Measurements from ENCODE around the gene RTN1. TPM values are rescaled to one million over a fixed set of nuclear protein-coding genes. Genes with fewer than 3 reads are reported as not detected.

The RTN1 gene
- total and polyA plus RNA-seq, 3 donors from 2014 or later, result 8.2 to 11.1 (median 10.9) TPM

DNA sequence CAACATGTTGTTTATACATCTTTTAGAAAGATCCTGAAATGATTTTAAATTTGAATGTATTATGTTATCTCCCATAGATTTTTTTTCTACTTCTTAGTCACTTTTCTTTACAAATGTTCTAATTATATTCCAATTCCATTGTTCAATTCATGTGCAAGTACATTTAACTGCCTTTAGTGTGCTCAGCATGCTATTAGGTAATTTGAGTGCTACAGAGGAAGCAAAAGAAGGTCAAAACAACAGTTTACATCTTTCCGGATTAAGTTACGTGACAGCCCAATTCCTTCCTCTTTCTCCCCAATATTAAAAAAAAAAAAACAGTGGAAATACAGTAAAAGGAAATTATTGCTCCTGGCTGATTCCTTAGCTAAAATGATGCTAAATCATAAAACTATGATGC is 98.3 kb downstream of the RTN1 start:
- Histone ChIP-seq H3K27me3 (no peaks in the 10 kb centered on the region), H3K27ac (no peak overlapping the region), H3K9me3 (no peaks in the 10 kb centered on the region), H3K36me3 (ENCODE audit: low read depth, missing control alignments) (no peaks in the 10 kb centered on the region), H3K4me3 (no peak overlapping the region), H3K4me1 (no peaks in the 10 kb centered on the region)
- intact Hi-C loops (cut with DNase I; ENCODE audit: low total_unique reads), result no loop called here
- no peak for DNase-seq
- TF ChIP-seq, protein P1, sequence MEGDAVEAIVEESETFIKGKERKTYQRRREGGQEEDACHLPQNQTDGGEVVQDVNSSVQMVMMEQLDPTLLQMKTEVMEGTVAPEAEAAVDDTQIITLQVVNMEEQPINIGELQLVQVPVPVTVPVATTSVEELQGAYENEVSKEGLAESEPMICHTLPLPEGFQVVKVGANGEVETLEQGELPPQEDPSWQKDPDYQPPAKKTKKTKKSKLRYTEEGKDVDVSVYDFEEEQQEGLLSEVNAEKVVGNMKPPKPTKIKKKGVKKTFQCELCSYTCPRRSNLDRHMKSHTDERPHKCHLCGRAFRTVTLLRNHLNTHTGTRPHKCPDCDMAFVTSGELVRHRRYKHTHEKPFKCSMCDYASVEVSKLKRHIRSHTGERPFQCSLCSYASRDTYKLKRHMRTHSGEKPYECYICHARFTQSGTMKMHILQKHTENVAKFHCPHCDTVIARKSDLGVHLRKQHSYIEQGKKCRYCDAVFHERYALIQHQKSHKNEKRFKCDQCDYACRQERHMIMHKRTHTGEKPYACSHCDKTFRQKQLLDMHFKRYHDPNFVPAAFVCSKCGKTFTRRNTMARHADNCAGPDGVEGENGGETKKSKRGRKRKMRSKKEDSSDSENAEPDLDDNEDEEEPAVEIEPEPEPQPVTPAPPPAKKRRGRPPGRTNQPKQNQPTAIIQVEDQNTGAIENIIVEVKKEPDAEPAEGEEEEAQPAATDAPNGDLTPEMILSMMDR (IDR thresholded peaks at IDR 0.05), result no peak
- no peak for TF ChIP-seq POLR2A (IDR thresholded peaks at IDR 0.05)
- 57 to 62% methylated on average over 2 of the region's 2 CpGs for WGBS, 2 donors

DNA sequence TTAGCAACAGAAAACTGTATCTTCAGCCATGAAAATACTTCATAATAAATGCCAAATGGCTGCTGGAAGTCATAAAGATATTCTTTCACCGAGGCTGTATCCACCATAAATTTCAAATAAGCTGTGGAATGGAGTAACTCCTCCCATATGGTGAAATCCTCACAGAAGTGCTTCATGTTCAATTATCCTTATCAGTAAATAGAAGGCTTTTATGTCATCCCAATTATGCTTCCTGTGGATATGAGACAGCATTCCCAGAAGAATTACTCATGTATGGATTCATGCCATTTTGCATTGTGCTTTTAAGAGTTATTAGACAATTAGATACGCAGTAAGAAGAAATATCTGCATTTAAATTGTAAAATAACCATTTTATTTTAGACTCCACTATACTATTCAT is 99.0 kb downstream of the RTN1 start:
- no peak for DNase-seq
- 34 to 48% methylated on average over 2 of the region's 2 CpGs for WGBS, 2 donors
- intact Hi-C loops (cut with DNase I; ENCODE audit: low total_unique reads), result no loop called here
- Histone ChIP-seq H3K9me3 (no peaks in the 10 kb centered on the region), H3K36me3 (ENCODE audit: low read depth, missing control alignments) (no peaks in the 10 kb centered on the region), H3K27me3 (no peaks in the 10 kb centered on the region), H3K4me3 (no peak overlapping the region), H3K4me1 (no peaks in the 10 kb centered on the region), H3K27ac (no peak overlapping the region)
- TF ChIP-seq, protein P1 (IDR thresholded peaks at IDR 0.05), result no peak
- TF ChIP-seq POLR2A (IDR thresholded peaks at IDR 0.05), result no peak

DNA sequence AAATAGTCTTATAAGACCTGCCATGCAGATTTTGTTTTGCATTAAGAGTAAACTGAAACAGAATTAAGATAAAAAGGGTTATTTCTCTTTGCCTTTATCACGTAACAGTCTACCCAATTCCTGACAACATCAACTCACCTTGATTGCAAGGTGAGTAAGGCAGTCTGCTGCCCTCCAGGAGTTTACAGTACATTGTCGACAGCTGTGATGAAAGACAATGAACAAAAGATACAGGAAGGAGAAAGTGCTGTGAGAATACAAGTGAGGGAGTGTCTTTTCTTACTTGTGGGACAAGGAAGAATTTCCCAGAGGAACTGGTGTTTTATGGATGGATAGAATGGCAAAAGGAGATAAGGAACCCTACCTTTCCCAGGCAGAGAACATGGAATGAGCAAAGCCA is 101.0 kb downstream of the RTN1 start:
- Histone ChIP-seq H3K36me3 (ENCODE audit: low read depth, missing control alignments) (no peaks in the 10 kb centered on the region), H3K9me3 (no peaks in the 10 kb centered on the region), H3K27me3 (no peaks in the 10 kb centered on the region), H3K27ac (no peak overlapping the region), H3K4me3 (no peak overlapping the region), H3K4me1 (no peaks in the 10 kb centered on the region)
- TF ChIP-seq, protein P1 (IDR thresholded peaks at IDR 0.05), result no peak
- no peak for TF ChIP-seq POLR2A (IDR thresholded peaks at IDR 0.05)
- intact Hi-C loops (cut with DNase I; ENCODE audit: low total_unique reads), result no loop called here
- DNase-seq, result no peak
- WGBS, 2 donors, result 85 to 92% methylated on average over 2 of the region's 2 CpGs

DNA sequence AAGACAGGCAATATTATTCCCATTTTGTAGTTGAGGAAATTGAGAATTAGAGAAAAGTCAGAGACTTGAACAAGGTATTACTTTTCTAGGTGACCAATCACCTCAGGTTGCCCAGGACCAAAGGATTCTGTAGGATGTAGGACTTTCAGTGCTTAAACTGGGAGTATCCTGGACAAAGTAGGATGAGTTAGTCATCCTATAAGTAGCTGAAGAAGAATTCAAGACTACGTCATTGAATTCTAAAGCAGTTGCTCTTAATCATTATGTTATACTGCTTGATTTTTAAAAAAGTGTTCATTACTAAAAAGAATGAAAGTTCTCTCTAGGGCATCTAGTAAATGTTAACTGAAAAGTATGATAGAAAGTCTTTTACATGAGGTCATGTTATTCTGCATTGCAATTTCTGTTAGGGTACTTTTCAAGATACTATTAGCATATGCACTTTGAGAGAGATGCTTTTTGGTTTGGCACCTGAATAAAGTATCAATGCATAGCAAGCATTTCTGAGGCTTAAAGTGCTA is 101.7 kb downstream of the RTN1 start:
- H3K4me1 ChIP-seq, result no peaks in the 10 kb centered on the region
- intact Hi-C loops (cut with DNase I; ENCODE audit: low total_unique reads), result no loop called here
- no peaks in the 10 kb centered on the region for H3K9me3 ChIP-seq
- WGBS, 2 donors, result 83 to 95% methylated on average over 1 of the region's 1 CpG
- H3K36me3 ChIP-seq (ENCODE audit: low read depth, missing control alignments), result no peaks in the 10 kb centered on the region
- H3K27me3 ChIP-seq, result no peaks in the 10 kb centered on the region
- no peak overlapping the region for H3K4me3 ChIP-seq
- no peak for DNase-seq
- TF ChIP-seq POLR2A (IDR thresholded peaks at IDR 0.05), result no peak
- TF ChIP-seq, protein P1 (IDR thresholded peaks at IDR 0.05), result no peak
- H3K27ac ChIP-seq, result no peak overlapping the region

DNA sequence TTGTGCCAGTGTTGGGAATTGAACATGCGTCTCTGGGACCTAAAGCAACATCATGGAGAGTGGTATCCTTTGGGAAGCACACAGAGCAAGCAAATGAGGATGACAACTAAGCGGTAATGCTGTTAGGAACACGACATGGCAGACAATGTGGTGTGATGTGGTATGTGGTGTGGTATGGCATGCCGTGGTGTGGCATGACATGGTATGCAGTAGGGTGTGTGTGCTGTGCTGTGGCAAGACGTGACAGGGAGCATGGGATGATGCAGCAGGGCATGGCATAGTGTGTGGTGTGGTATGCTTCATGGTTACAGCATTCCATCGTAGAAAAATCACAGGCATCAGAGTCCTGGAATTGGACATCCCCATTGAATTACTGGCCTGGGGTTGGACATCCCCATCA is 108.7 kb downstream of the RTN1 start:
- intact Hi-C loops (cut with DNase I; ENCODE audit: low total_unique reads), result no loop called here
- Histone ChIP-seq H3K36me3 (ENCODE audit: low read depth, missing control alignments) (no peaks in the 10 kb centered on the region), H3K4me3 (no peak overlapping the region), H3K9me3 (no peaks in the 10 kb centered on the region), H3K27me3 (no peaks in the 10 kb centered on the region), H3K27ac (no peak overlapping the region), H3K4me1 (no peaks in the 10 kb centered on the region)
- TF ChIP-seq, protein P1 (IDR thresholded peaks at IDR 0.05), result no peak
- TF ChIP-seq POLR2A (IDR thresholded peaks at IDR 0.05), result no peak
- WGBS, 2 donors, result 92 to 94% methylated on average over 6 of the region's 6 CpGs
- DNase-seq, result no peak
